GM18870 (cell line): ENCODE measurements around the gene FAT4.

ENCODE experiments used
- ATAC-seq: cut with Tn5 transposase; IDR thresholded peaks from one replicate; pipeline ENCODE4 v1.9.1; 2021; ENCODE audit warnings: moderate library complexity; ENCODE audit not compliant: unreplicated experiment

The FAT4 gene

DNA sequence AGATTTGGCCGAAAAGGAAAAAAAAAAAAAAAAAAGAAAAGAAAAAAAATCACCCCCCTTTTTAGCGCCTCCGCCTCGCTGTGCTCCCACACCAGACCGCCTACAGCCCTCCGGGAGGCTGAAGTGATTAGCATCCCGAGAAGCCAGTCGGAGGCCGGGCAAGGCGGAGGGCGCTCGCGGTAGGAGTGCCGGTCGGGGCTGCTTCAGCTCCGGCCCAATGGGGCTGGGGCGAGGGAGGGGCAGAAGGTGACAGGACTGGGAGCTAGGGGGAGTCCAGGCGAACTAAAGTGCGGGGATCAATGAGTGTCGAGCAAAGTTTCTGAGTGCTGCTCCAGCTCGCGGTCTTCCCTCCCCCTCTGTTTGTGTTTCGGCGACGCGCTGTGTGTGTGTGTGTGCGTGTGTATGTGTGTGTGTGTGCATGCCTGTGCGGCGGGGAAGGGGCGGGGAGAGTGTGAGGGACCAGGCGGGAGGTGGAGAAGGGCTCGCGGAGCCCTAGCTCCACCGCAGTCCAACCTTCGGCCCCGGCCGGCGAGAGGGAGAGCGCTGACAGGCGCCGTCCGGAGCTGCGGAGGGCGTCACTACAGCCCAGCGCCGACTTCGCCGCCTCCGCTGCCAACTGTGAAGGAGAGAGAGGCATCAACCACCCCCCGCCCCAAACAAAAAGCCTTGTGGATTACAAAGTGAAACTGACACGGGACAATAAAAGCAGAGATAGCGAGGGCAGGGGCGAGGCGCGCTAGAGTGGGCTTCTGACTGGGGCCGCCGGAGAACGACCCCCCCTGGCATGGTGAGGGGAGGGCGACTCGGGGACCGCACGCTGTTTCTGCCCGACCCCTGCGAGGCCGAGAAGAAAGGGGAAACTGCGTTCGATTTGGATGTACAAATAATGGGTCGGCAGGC is at the start of gene FAT4:
Gene FAT4, plus strand, starts transcription at position 280 of the 900 bp plus-strand sequence. CDS start 1,457 bp downstream, outside the sequence.
- peak; percentile 53 for ATAC-seq

DNA sequence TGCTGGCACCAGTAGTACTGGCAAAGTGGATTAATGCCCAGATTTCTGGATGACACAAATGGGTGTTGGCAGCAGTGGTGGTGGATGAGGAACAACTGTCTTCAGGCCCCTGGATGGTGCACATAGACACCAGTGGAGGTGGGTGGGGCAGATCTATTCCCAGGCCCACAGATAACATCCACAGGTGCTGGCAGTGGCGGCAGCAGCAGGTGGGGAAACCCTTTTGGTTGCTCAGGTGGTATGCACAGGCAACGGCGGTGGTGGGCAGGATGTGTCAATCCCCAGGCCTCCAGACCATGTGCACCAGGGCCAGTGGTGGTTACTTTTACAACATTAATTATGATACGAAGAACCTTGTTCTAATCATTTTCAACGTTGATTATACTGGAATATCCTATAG is 48.9 kb upstream of the FAT4 start:
- no peak for ATAC-seq

- ATAC-seq: no peak
Observed at GRCh38 chr4:125266901-125267604, 47.7 kb upstream of the FAT4 start.

DNA sequence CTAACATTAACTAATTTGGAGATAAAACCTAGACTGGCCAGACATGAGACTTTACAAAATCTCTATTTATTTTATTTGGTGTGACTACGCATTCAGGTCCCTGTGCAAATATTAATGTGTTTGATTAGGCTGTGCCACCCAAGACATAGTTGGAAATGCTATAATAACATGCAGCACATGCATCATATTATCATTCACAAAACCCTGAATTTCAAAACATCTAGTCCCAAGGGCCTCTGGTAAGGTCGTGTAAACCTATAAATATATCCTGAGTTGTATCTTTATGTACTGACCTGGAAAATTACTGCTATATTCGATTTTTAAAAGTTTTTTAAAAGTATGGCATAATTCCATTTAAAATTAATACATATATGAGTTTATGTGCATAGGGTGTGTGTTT is 47.1 kb upstream of the FAT4 start:
- no peak for ATAC-seq

DNA sequence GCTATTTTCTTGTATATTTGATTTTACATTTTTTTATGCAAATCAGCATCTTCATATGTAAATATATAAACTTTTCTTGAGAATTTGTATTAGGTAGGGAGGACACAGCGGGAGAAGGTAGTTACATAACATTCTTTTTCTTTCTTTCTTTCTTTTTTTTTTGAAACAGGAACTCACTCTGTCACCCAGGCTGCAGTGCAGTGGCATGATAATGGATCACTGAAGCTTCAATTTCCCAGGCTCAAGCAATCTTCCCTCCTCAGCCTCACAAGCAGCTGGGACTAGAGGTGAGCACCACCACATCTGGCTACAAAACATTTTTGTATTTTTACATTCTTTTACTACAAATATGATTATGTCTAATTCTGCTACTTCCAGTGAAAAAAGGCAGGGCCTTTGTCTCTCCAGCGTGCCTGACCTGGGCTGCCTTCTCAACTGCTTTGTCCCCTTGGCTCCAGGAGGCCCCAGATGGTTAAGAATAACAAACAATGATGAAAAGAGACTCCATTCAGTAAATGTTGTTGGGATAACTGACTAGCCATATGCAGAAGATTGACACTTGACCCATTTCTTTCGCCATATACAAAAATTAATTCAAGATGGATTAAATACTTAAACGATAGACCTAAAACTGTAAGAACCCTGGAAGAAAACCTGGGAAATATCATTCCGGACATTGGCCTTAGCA is 46.5 kb upstream of the FAT4 start:
- ATAC-seq: no peak

- ATAC-seq: no peak
Observed at GRCh38 chr4:125276811-125277210, 37.9 kb upstream of the FAT4 start.

DNA sequence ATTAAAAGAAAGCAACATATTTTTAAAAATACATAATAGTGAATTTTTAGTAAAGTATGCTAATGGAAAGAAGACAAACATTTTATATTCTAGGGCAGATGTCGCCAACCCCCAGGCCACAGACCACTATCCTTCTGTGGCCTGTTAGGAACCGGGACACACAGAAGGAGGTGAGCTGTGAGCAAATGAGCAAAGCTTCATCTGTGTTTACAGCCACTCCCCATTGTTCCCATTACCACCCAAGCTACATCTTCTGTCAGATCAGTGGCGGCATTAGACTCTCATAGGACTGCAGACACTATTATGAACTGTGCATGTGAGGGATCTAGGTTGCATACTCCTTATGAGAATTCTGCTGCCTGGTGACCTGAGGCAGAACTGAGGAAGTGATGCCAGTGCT is 37.0 kb upstream of the FAT4 start:
- ATAC-seq: no peak

- no peak for ATAC-seq
Observed at GRCh38 chr4:125280892-125281403, 33.8 kb upstream of the FAT4 start.

- ATAC-seq: peak; percentile 55
Observed at GRCh38 chr4:125283707-125284279, 31.0 kb upstream of the FAT4 start.

DNA sequence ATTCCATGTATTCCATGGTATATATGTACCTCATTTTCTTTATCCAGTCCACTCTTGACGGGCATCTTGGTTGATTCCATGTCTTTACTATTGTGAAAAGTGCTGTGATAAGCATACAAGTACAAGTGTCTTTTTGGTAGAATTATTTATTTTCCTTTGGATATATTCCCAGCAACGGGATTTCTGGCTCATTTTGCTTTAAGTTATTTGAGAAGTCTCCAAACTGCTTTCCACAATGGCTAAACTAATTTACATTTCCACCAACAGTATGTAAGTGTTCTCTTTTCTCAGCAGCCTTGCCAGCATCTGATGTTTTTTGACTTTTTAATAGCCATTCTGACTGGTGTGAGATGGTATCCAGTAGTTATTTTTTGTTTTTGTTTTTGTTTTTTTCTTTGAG is 17.6 kb upstream of the FAT4 start:
- no peak for ATAC-seq

DNA sequence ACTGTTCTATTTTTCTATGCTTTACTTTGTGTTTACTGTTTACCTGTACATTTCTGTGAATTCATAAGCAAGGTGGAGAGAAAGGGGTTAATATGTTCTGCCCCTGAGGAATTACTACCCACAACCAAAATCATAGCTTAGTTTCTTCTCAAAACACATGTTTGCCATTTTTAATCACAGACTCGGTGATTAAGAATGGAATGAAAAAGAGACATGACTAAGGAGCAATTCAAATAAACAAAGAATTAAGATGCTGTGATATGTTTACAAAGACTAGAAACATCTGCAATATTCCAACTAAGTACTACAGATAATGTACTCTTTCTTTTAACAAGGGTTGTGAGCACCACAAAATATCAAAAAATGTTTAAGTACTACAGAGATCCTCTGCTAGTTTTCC is 11.7 kb upstream of the FAT4 start:
- no peak for ATAC-seq

DNA sequence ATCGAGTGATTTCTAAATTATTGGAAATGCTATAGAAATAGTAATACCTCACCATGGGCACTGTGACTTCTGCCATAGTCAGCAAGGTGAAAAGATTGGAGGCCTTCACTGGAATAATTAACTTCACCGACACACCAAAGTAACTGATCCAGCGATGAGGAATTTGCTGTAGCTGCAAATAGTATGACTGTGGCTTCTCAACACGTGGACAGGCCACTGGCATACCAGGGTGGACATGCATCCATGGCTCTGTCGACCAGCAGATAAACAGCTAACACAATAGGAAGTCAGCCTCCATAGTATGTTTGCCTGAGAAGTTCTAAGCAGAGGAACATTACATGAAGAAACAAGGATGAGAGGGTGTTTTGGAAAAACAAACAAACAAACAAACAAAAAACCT is 10.9 kb upstream of the FAT4 start:
- no peak for ATAC-seq

GRCh38 chr4:125306112-125306511 is 8.6 kb upstream of the FAT4 start:
- no peak for ATAC-seq

- ATAC-seq: no peak
Observed at GRCh38 chr4:125306533-125306932, 8.2 kb upstream of the FAT4 start.

GRCh38 chr4:125311503-125311902 is 3.3 kb upstream of the FAT4 start:
- no peak for ATAC-seq

- ATAC-seq: peak; percentile 44
Observed at GRCh38 chr4:125313497-125313896, 1.3 kb upstream of the FAT4 start.

GRCh38 chr4:125313989-125314667 is 627 bp upstream of the FAT4 start:
- no peak for ATAC-seq

- no peak for ATAC-seq
Observed at GRCh38 chr4:125315576-125316400, 1.0 kb downstream of the FAT4 start.

- no peak for ATAC-seq
Observed at GRCh38 chr4:125316401-125316790, 1.6 kb downstream of the FAT4 start.
